K562 (cell line): ENCODE data around the gene PFN3. TPM values are rescaled to one million over a fixed set of nuclear protein-coding genes. Genes with fewer than 3 reads are reported as not detected.
A peak's percentile ranks its signal among the peaks of the same experiment; 100 is the strongest.

Experiments
- FOXJ2 ChIP-seq: fragments of 200-800 bp; sonication (Bioruptor generic); IDR thresholded peaks from 2 replicates; pipeline ENCODE4 v1.6.1; 2016; ENCODE audit warnings: missing genetic modification characterization, missing compliant biosample characterization
- HNRNPLL ChIP-seq: fragments of 200-400 bp; formaldehyde crosslinking; IDR thresholded peaks from 2 replicates; pipeline ENCODE4 v1.6.1; 2017; ENCODE audit warnings: low read length, low read depth, mild to moderate bottlenecking; ENCODE audit not compliant: poor library complexity, severe bottlenecking
- ID3 ChIP-seq, 2 experiments: fragments of 250-450 bp in 1 of 2; fragments of 450-650 bp in 1 of 2; sonication (Bioruptor Pico) in 1 of 2; IDR thresholded peaks; 2 replicates each; pipeline versions ENCODE4 v1.6.1 to v1.8.0; 2016 to 2021; ENCODE audit warnings: mild to moderate bottlenecking in 2 of 2, moderate library complexity in 2 of 2, missing compliant biosample characterization in 1 of 2, missing genetic modification characterization in 1 of 2
- KLF1 ChIP-seq: fragments of 450-650 bp; IDR thresholded peaks from 2 replicates; pipeline ENCODE4 v1.6.1; 2016; ENCODE audit warnings: missing genetic modification characterization, missing compliant biosample characterization
- MTA1 ChIP-seq: fragments of 450-650 bp; IDR thresholded peaks from 2 replicates; pipeline ENCODE4 v1.6.1; 2017; ENCODE audit warnings: borderline replicate concordance
- NCOA1 ChIP-seq: fragments of 450-650 bp; IDR thresholded peaks from 2 replicates; pipeline ENCODE4 v1.6.1; 2016; ENCODE audit warnings: low read depth
- RERE ChIP-seq: sonication (generic); formaldehyde crosslinking; IDR thresholded peaks from 2 replicates; pipeline ENCODE4 v1.8.0; 2023; ENCODE audit warnings: missing genetic modification reagents, mild to moderate bottlenecking, borderline replicate concordance
- ZBTB40 ChIP-seq, 2 experiments: fragments of 450-650 bp in 1 of 2; sonication (generic) in 1 of 2; formaldehyde crosslinking in 1 of 2; IDR thresholded peaks; 2 replicates each; pipeline versions ENCODE4 v1.7.1 to v1.9.0; 2016 to 2022; ENCODE audit warnings: inconsistent platforms in 1 of 2, mild to moderate bottlenecking in 1 of 2, missing genetic modification reagents in 1 of 2
- ZEB2 ChIP-seq: fragments of 450-650 bp; IDR thresholded peaks from 2 replicates; pipeline ENCODE4 v1.6.1; 2016
- ZNF408 ChIP-seq: fragments of 250-450 bp; sonication (Bioruptor Pico); IDR thresholded peaks from 2 replicates; pipeline ENCODE4 v1.4.0; 2020; ENCODE audit warnings: low read depth, mild to moderate bottlenecking, moderate library complexity
- ZNF668 ChIP-seq: fragments of 250-450 bp; sonication (Bioruptor Pico); IDR thresholded peaks from 2 replicates; pipeline ENCODE4 v1.8.0; 2022; ENCODE audit warnings: mild to moderate bottlenecking, inconsistent platforms
- polyA plus RNA-seq, 8 experiments: library from polyadenylated mRNA; depleted of rRNA in 4 of 8; stranded (reverse) in 5 of 8; unstranded in 3 of 8; fragments of >200 nt; fragmentation: Nextera tagmentation in 2 of 8; fragmentation: Illumina TruSeq in 1 of 8; extraction: Ambion mirVana in 2 of 8; extraction: Trizol in 1 of 8; gene quantifications; 2 replicates each; pipeline versions ENCODE4 v1.2.1 to v1.2.3, GENCODE V29; 2011 to 2014; ENCODE audit warnings: inconsistent platforms in 1 of 8, missing spikeins in 1 of 8
- total RNA-seq, 7 experiments: library from RNA; depleted of rRNA in 6 of 7; stranded (reverse); fragments of >200 nt in 6 of 7; fragmentation: Illumina TruSeq in 2 of 7; extraction: Trizol in 2 of 7; gene quantifications; 2 replicates each; pipeline versions ENCODE4 v1.2.1 to v1.2.3, GENCODE V29; 2011 to 2021; ENCODE audit warnings: low replicate concordance in 1 of 7

Gene PFN3
- total and polyA plus RNA-seq, 9 of the 15 experiments (the other 6 are each of a cell fraction or from before 2014, with no cell fraction given): not detected

GRCh38 chr5:177367323-177367848 is 33.1 kb downstream of the PFN3 start (continued):
- TF ChIP-seq ZBTB40 (IDR thresholded peaks at IDR 0.05) (peak; percentile 28; the same call in 1 of the 2 replicates), ZBTB40 (CRISPR knock-in tag; IDR thresholded peaks at IDR 0.05) (0 out of 2 replicates have a peak, but pooled peaks have one; percentile 24), NCOA1 (no peak), ZEB2 (no peak), RERE (CRISPR knock-in tag) (peak; percentile 95; the same call in 1 of the 2 replicates), ZNF668 (no peak), KLF1 (tag) (0 out of 2 replicates have a peak, but pooled peaks have one; percentile 67), MTA1 (no peak), HNRNPLL (peak; percentile 6), ZNF408 (CRISPR knock-in tag) (no peak), FOXJ2 (tag) (no peak), ID3 (CRISPR knock-in tag; IDR thresholded peaks at IDR 0.05) (no peak), ID3 (tag; IDR thresholded peaks at IDR 0.05) (0 out of 2 replicates have a peak, but pooled peaks have one; percentile 79)
